Thoracic aorta (tissue), 2 donors: ENCODE measurements around the gene UPF1. TPM values are rescaled to one million over a fixed set of nuclear protein-coding genes. Genes with fewer than 3 reads are reported as not detected.

Experiments
- ATAC-seq: fragments of 150-250 bp; one replicate; pipeline ENCODE4 v1.8.0; 2017; ENCODE audit warnings: low read depth; ENCODE audit not compliant: insufficient number of reproducible peaks, low FRiP score
- DNase-seq: peaks from one replicate; pipeline ENCODE4 v3.0.0-alpha.2; 2020; ENCODE audit warnings: low spot score
- H3K27ac ChIP-seq, 2 donors: fragments of 200-600 bp; sonication (generic); 1 replicate in 1 of 2; 2 replicates in 1 of 2; pipeline ENCODE4 v1.5.1; 2016; ENCODE audit warnings: mild to moderate bottlenecking in 2 of 2, moderate library complexity in 2 of 2
- H3K27me3 ChIP-seq: fragments of 200-600 bp; sonication (generic); replicated peaks from 2 replicates; pipeline ENCODE4 v1.6.0; 2016; ENCODE audit warnings: mild to moderate bottlenecking; ENCODE audit not compliant: insufficient read depth
- H3K36me3 ChIP-seq: fragments of 200-600 bp; sonication (generic); one replicate; pipeline ENCODE4 v1.5.1; 2016
- H3K4me1 ChIP-seq, 2 donors: fragments of 200-600 bp; sonication (generic); 1 replicate in 1 of 2; 2 replicates in 1 of 2; pipeline versions ENCODE4 v1.5.1 to v1.6.0; 2016; ENCODE audit warnings: low read depth in 2 of 2, mild to moderate bottlenecking in 1 of 2; ENCODE audit not compliant: control insufficient read depth in 1 of 2
- H3K4me3 ChIP-seq: fragments of 200-600 bp; sonication (generic); 2 replicates; pipeline ENCODE4 v1.5.1; 2016; ENCODE audit warnings: mild to moderate bottlenecking
- H3K9me3 ChIP-seq: fragments of 200-600 bp; sonication (generic); 2 replicates; pipeline ENCODE4 v1.5.1; 2016
- total RNA-seq, 2 donors: library from RNA; depleted of rRNA; stranded (reverse); fragments of >200 nt; gene quantifications; one replicate each; pipeline versions ENCODE4 v1.1.0 to v1.2.3, GENCODE V29; 2016
- TF ChIP-seq, protein P1 (sequence below): fragments of 200-600 bp; sonication (generic); IDR thresholded peaks from one replicate; pipeline ENCODE4 v1.5.1; 2019; ENCODE audit warnings: antibody characterized with exemption

UPF1 gene
- total RNA-seq = 10 to 100 TPM; 56.5 to 95.2 TPM

- Histone ChIP-seq H3K27me3 (no peaks in the 10 kb centered on the region), H3K9me3 (peaks cover 6% of the 10 kb centered on the region), H3K4me1 (peaks cover 16 to 35% of the 10 kb centered on the region in 2 donors), H3K27ac (peak within 1 kb of the TSS; percentile 65 to 74), H3K36me3 (no peaks in the 10 kb centered on the region), H3K4me3 (peak within 1 kb of the TSS; percentile 92)
- TF ChIP-seq, protein P1, sequence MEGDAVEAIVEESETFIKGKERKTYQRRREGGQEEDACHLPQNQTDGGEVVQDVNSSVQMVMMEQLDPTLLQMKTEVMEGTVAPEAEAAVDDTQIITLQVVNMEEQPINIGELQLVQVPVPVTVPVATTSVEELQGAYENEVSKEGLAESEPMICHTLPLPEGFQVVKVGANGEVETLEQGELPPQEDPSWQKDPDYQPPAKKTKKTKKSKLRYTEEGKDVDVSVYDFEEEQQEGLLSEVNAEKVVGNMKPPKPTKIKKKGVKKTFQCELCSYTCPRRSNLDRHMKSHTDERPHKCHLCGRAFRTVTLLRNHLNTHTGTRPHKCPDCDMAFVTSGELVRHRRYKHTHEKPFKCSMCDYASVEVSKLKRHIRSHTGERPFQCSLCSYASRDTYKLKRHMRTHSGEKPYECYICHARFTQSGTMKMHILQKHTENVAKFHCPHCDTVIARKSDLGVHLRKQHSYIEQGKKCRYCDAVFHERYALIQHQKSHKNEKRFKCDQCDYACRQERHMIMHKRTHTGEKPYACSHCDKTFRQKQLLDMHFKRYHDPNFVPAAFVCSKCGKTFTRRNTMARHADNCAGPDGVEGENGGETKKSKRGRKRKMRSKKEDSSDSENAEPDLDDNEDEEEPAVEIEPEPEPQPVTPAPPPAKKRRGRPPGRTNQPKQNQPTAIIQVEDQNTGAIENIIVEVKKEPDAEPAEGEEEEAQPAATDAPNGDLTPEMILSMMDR = no peak
- DNase-seq (peak; percentile 47), ATAC-seq (peak; percentile 82)
These were observed at the start of gene UPF1 for GRCh38 chr19:18831524-18832305. Gene UPF1, plus strand, starts transcription at chr19:18831959. Its CDS starts 251 bp downstream, at chr19:18832210.

DNA sequence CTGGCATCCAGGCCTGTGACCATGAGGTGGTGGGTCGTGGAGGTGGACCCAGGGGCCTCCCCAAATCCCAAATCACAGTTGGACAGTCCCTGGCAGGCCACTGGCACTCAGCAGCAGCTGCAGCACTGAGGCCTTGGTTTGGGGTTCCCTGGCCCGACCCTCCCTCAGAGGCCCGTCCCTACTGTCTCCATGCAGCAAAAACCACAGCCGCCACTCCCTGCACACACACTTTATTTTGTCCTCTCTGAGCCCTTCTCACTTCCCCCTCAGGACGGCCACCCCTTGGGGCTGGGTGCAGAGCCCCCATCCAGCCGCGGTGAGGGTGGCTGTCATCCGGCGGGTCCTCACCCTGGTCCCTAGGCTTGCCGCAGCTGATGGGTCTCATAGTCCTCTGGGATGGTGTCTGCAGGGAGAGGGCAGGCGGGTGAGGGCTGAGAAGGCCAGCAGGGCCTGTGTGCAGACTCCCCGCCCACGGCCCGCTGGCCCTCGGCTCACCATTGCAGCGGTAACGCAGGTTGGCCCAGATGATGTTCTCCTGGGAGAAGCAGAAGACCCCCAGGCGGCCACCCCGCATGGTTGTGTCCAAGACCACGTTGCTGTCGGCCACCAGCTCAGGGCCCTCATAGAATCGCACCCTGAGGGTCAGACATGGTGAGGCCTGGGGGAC lies 49.1 kb upstream of the UPF1 start:
- no peak for ATAC-seq
- TF ChIP-seq, protein P1 = no peak
- Histone ChIP-seq H3K4me1 (peaks cover 3 to 8% of the 10 kb centered on the region in 2 donors), H3K4me3 (no peak overlapping the region), H3K27me3 (peaks cover 5% of the 10 kb centered on the region), H3K27ac (no peak overlapping the region), H3K9me3 (no peaks in the 10 kb centered on the region), H3K36me3 (no peaks in the 10 kb centered on the region)
- no peak for DNase-seq

DNA sequence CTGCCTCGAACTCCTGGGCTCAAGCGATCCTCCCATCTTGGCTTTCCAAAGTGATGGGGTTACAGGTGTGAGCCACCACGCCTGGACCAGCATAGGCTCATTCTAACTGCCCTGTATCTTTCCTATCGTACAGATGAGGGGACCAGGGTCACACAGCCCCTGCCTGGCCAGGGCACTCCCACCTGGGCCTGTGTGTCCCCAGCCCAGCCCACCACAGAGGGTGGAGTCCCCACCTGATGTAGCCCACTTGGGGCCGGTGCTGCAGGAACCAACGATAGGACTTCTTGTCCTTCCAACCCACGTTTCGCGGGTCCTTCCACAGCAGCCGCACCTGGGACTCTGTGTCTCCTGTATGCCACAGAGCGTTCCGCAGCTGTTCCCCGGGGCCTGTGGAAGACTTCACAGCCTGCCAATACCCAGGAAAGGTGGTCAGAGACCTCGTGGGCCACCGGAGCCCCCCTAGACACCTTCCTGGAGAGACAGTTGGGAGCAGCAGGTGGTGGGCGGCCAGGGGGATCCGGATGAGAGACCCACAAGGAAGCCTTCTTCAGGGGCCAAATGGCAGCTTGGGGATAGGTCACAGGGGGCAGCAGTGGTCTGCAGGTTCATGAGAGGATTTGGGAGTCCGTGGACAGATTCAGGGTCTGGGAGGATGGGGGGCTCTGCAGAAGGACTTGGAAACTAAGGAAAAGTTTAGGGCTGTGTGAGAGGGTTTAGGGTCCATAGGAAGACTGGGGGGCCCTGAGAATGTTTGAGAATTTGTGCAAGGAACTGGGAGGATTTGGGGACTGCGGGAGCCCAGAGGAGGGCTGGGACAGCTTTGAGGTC lies 47.6 kb upstream of the UPF1 start:
- Histone ChIP-seq H3K4me3 (no peak overlapping the region), H3K9me3 (no peaks in the 10 kb centered on the region), H3K4me1 (peaks cover 6 to 22% of the 10 kb centered on the region in 2 donors), H3K27ac (no peak overlapping the region), H3K36me3 (no peaks in the 10 kb centered on the region), H3K27me3 (peaks cover 14% of the 10 kb centered on the region)
- DNase-seq (no peak), ATAC-seq (no peak)
- TF ChIP-seq, protein P1 = no peak

DNA sequence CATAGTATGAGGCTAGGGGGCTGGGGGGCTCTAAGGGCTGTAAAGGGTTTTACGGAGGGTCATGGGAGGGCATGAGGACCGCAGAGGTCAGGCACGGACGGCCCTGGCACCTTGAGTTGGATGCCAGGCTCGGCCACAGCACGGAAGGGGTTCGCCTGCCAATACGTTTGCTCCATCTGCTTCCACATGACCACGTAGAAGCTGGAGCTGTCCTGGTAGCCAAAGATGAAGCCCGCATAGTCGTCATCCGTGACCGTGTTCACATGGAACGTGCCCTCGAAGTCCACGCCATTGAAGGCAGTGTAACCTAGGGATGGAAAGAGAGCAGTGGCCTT lies 47.0 kb upstream of the UPF1 start:
- no peak overlapping the region for H3K27ac ChIP-seq
- no peaks in the 10 kb centered on the region for H3K9me3 ChIP-seq
- TF ChIP-seq, protein P1 = no peak
- ATAC-seq (no peak), DNase-seq (no peak)
- peaks cover 7 to 27% of the 10 kb centered on the region in 2 donors for H3K4me1 ChIP-seq
- no peak overlapping the region for H3K4me3 ChIP-seq
- H3K36me3 ChIP-seq = no peaks in the 10 kb centered on the region
- H3K27me3 ChIP-seq = peaks cover 16% of the 10 kb centered on the region
